Activated CD4-positive, alpha-beta T cell treated with anti-CD3 and anti-CD28 coated beads for 48 hours (primary cell): ENCODE measurements around the gene RBMS1.

ENCODE experiments used
- DNase-seq: peaks from one replicate; pipeline ENCODE4 v3.0.0-alpha.2; 2020

The RBMS1 gene

GRCh38 chr2:160407393-160408172, 86.0 kb downstream of the RBMS1 start:
- peak; percentile 64 for DNase-seq

- peak; percentile 75 for DNase-seq
Observed at GRCh38 chr2:160406591-160407392, 86.8 kb downstream of the RBMS1 start.

DNA sequence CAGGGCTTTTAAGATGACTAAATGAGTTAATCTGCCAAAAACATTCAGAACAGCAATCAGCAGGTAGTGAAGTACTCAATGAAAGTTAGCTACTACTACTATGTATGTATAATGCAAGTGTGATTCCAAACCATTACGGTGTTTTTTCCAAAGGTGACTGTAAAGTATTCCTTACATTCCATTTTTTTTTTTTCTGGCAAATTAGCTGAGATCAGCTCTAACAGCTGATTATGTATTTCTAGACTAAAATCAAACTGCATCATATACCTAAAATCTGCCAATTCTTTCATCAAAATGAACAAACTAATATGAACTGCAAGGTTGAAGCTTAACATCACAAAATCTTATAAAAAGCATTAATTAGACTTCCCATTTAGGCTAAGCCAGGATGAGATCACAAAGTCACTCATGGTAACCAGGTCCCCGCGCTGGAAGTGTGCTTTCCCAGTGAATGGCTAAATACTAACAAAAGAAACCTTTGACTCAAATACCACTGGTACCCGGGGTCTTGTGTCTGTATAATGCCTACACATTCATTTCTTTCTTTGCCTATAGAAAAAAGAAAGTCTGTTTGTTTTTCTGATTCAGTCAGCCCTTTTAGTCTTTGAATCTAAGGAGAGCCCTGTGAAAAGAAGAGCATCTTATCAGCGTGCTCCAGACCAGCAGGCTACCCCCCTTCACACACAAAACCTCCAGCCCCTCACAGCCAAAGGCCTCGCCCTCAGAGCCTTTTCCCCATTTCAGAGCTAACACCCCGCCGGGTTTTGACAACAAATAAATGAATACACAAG, 88.3 kb downstream of the RBMS1 start:
- DNase-seq: no peak

GRCh38 chr2:160402997-160403979, 90.3 kb downstream of the RBMS1 start:
- DNase-seq: no peak

DNA sequence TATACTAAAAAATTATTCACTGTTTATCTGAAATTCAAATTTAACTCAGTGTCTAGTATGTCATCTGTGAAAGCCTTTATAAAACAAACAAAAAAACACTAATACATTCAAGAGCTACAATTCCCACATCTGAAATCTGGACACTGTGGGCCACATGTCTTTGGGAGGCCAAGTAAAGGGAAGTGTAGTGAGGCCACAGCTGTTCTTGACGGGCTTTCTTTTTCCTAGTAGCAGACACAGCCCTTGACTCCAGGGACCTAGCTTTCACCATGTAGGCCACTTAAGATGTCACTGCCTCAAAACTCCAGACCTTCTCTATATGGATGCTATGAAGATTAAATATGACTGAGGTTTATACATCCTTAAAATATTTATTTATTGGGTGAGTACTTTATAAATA, 91.1 kb downstream of the RBMS1 start:
- DNase-seq: no peak

GRCh38 chr2:160401895-160402294, 91.7 kb downstream of the RBMS1 start:
- DNase-seq: no peak

GRCh38 chr2:160399880-160400279, 93.7 kb downstream of the RBMS1 start:
- DNase-seq: no peak

DNA sequence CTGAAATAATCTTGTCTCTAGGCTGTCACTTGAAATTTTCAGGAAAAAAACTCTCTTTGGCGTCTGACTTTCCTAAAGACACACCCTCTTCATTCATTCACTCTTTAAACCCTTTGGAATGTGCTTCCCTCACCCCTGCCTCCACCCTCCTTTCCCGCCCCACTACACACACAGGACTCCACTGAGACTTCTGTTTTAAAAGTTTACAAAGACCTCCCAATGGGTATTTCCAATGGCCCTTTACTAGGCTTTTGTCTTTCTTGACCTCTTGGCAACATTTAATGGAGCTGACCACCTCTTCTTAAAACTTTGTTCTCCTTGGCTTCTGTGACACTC, 96.1 kb downstream of the RBMS1 start:
- no peak for DNase-seq

DNA sequence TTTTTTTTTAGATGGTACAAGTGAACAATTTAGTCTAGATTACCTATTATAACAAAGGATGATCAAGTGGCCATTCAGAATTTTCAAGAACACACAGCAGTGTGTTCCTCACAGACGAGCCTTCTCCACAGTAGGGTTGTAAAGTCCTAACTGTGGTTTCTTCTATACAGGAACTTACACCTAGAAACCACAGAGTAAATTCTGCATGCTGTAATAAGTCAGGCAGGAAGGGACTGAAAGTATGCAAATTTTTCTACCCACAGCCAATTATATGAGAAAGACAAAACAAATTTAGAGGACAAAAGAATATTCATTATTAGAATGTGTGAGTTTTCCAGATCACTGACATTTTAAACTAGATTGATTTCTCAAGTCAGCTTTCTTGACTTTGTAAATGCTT, 99.5 kb downstream of the RBMS1 start:
- no peak for DNase-seq

- DNase-seq: no peak
Observed at GRCh38 chr2:160392201-160392600, 101.4 kb downstream of the RBMS1 start.

- DNase-seq: no peak
Observed at GRCh38 chr2:160390544-160391455, 102.8 kb downstream of the RBMS1 start.

- DNase-seq: no peak
Observed at GRCh38 chr2:160389875-160390274, 103.7 kb downstream of the RBMS1 start.

DNA sequence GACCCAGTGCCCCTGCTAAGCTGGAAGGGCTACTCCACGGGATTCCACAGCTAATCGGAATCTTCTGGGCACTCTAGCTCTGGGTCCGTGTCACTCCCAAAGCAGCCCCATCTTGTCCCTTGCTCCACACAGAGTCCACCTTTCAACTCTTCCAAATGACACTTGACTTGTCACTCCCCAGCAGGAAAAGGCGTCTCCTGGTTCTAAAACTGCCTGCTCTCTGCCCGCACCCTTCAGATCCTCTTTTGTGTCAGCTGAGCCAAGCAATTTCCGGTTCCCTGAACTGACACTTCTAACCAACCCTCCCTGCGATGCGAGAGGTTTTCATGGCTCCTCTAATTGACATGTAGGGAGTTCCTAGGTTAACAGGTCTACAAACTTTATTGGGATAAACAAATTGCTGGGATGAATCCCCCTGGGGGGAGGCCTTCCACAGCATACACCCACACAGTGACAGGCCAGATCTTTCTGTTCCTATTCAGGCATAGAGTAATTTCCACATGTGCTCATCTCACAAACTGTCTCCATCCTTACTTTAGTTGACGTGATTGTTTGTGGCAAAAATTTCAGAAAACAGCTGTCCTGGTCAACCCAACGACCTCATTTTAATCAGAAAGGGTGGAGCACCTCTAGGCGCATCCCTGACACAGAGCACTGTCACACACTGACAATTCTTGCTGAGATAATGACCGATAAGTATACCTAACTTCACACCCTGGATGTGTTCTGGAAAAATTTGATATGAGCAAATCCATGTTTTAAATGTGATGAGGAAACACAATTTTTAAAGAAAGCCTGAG, 104.9 kb downstream of the RBMS1 start:
- DNase-seq: peak; percentile 56

GRCh38 chr2:160387558-160388262, 105.9 kb downstream of the RBMS1 start:
- DNase-seq: no peak

DNA sequence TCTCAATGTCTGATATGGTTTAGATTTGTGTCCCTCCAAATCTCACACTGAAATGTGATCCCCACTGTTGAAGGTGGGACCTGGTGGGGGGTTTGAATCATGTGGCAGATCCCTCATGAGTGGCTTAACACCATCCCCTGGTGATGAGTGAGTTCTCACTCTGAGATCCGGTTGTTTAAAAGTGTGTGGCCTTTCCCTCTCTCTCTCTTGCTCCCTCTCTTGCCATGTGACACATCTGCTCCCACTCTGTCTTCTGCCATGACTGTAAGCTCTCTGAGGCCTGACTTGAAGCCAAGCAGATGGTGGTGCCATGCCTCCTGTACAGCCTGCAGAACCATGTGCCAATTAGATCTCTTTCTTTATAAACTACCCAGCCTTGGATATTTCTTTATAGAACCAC, 108.8 kb downstream of the RBMS1 start:
- DNase-seq: no peak

DNA sequence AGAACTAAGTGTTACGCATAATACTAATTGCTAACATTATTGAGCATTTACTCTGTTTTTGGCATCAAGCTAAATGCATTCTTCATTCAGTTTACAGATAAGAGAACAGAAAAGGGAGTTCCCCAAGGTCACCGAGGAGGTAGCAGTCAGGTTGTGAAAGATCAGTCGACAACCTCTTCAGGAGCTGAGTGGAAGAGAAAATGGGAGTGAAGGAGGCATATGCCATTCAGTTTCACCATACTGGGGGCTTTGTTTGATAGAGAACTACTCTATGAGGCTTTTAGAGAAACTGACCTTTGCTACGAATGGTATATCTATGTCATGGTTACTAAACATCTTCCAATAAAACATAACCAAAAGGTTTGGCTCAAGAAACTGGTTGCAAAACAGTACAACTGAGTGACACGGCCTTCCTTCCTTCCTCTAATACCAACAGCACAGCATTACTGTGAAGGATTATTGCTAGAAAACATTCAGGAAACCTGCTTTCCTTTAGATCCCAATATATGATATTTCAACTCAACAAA, 112.1 kb downstream of the RBMS1 start:
- DNase-seq: no peak

DNA sequence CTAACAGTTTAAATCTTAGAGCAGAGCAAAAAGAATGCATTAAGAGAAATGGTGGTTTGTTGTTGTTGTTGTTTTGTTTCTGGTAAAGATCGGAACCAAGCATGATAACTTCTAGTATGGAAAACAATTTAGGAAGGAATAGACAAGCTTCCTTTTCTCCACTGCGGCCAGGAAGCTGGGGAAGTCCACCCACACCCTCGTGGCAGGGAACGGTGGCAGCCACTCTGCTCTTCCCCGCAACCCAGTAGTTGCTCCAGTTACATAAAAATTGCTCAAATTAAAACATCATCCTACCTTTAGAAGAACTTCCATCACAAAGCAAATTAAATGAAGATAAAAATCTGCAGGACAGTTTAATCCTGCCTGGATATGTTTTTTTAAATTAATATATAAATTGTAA, 113.0 kb downstream of the RBMS1 start:
- no peak for DNase-seq

GRCh38 chr2:160380000-160380570, 113.5 kb downstream of the RBMS1 start:
- no peak for DNase-seq

DNA sequence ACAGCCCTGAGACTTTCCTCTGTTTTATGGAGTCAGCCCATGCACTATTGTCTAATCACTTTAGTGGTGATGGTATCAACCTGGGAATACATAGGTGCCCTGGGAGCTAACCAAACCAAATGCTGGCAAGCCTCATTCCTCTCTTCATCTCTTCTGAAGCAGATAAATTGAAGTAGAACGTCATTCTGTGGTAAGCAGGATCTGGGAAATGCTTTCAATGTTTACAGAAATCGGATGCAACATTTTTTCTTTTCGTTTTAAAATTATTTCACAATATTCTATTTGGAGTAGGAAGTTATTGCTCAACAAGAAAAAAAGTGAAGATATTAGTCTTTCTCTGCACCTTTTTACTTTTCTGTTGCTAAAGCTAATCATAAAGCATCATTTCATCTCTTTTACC, 114.2 kb downstream of the RBMS1 start:
- no peak for DNase-seq
